Right renal cortex interstitium (tissue), 3 donors: ENCODE data around the gene RAVER1. TPM values are rescaled to one million over a fixed set of nuclear protein-coding genes. Genes with fewer than 3 reads are reported as not detected.

ENCODE experiments used
- DNase-seq, 3 donors: peaks; one replicate each; pipeline ENCODE4 v3.0.0-alpha.2; 2013; ENCODE audit warnings: low read depth in 3 of 3, low spot score in 2 of 3
- polyA plus RNA-seq, 3 donors: library from polyadenylated mRNA; unstranded; fragments of 120-200 nt; gene quantifications; one replicate each; pipeline ENCODE4 v1.2.1, GENCODE V29; 2013; ENCODE audit not compliant: insufficient read length in 3 of 3

The RAVER1 gene
- polyA plus RNA-seq, 3 donors = 17.9 to 22.8 (median 22.6) TPM

DNA sequence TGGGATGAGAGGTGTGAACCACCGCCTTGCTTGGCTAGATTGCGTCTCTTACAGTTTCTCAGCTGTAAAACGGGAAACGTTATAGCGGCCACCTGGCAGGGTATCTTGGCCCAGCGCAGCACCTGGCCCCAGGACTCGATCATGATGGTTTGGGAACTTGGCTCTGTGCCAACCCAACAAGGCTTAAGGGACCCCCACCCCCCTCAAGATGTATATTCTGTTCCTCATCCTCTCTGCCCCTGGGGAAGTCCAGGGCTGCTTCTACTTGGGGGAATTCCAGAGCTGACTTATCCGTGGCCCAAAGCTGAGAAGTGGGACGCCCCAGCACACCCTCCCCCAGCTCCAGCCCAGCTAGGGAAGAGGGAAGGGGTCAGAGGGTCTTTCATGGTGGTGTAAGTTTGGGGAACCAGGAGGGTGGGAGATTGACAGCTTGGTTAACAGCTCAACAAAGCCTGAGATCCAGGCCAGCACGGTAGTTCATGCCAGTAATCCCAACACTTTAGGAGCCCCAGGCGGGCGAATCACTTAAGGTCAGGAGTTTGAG lies 61.7 kb downstream of the RAVER1 start:
- no peak for DNase-seq

DNA sequence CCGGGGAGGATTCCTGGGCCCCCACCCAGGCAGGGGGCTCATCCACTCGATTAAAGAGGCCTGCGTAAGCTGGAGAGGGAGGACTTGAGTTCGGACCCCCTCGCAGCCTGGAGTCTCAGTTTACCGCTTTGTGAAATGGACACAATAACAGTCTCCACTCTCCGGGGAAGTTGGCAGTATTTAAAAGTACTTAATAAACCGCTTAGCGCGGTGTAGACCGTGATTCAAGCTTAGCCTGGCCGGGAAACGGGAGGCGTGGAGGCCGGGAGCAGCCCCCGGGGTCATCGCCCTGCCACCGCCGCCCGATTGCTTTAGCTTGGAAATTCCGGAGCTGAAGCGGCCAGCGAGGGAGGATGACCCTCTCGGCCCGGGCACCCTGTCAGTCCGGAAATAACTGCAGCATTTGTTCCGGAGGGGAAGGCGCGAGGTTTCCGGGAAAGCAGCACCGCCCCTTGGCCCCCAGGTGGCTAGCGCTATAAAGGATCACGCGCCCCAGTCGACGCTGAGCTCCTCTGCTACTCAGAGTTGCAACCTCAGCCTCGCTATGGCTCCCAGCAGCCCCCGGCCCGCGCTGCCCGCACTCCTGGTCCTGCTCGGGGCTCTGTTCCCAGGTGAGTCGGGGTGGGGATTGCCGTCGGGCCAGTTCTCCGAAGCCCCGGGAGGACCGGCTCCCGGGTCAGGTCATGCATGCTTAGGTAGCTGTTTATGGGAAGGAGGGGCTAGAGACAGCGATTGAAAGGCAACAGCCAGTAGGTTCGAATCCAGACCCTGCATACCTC lies 62.5 kb downstream of the RAVER1 start, which contains the start of gene ICAM1:
Gene ICAM1, plus strand, starts transcription at position 505 of the 779 bp plus-strand sequence. Its CDS starts 40 bp downstream, at position 545.
- no peak for DNase-seq

DNA sequence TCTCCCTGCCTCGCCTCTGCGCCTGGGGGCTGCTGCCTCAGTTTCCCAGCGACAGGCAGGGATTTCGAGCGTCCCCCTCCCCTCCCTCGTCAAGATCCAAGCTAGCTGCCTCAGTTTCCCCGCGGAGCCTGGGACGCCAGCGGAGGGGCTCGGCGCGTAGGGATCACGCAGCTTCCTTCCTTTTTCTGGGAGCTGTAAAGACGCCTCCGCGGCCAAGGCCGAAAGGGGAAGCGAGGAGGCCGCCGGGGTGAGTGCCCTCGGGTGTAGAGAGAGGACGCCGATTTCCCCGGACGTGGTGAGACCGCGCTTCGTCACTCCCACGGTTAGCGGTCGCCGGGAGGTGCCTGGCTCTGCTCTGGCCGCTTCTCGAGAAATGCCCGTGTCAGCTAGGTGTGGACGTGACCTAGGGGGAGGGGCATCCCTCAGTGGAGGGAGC lies 63.1 kb downstream of the RAVER1 start:
- no peak for DNase-seq

DNA sequence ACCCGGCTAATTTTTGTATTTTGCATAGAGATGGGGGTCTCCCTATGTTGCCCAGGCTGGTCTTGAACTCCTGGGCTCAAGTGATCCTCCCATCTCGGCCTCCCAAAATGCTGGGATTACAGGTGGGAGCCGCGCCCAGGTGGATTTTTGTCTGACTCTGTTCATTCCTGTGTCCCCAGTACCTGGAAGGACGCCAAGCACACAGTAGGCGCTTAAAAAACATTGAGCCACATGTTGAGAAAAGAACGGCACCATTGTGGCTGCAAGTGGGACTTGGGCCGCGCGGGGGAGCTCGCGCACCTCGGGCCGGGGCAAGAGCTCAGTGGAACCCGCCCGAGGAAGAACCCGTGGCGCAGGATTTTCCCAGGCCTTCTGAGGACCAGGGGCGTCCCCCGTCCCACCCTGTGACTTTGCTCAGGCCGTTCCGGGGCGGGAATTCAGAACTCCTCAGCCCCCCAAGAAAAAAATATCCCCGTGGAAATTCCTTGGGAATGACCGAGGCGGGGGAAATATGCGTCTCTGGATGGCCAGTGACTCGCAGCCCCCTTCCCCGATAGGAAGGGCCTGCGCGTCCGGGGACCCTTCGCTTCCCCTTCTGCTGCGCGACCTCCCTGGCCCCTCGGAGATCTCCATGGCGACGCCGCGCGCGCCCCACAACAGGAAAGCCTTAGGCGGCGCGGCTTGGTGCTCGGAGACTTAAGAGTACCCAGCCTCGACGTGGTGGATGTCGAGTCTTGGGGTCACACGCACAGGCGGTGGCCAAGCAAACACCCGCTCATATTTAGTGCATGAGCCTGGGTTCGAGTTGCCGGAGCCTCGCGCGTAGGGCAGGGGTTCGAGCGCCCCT lies 63.8 kb downstream of the RAVER1 start:
- DNase-seq = no peak

DNA sequence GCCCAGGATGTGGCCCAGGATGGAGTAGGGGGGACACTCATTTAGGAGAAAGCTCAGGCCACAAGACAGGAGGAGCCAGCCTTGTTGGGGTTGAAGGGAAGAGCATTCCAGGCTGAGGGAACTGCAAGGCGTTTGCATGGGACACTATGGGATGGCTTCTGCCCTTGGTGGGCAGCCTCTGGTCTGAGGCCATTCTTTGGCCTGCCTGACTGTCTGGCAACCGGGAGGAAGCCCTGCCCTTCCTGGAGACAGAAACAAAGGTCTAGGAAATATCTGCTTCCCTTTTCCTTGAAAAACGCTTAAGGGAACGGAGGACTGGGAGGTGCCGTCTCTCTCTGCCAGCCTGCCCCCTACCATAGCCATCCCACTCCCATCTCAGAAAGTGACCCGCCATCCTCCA lies 65.3 kb downstream of the RAVER1 start:
- DNase-seq = no peak

DNA sequence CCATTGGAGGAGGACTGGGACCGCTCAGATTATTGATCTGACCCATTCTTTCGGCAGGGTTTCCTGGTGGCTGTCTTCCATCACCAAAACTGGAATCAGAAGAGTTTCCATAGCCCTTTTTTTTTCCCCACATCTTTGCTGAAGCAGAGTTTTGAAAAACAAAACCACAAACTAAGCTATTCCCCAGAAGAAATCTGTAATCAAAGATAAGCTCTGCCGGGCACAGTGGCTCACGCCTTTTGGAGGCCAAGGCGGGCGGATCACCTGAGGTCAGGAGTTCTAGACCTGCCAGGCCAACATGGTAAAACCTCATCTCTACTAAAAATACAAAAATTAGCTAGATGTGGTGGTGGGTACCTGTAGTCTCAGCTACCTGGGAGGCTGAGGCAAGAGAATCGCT lies 66.6 kb downstream of the RAVER1 start:
- DNase-seq = no peak

Other genes starting within 250 kb of the RAVER1 start
- gene SHFL, start 247.2 kb downstream of the RAVER1 start, polyA plus RNA-seq = 10 to 100 TPM; 19.9 to 21.5 (median 20.8) TPM
- gene ANGPTL6, start 230.9 kb downstream of the RAVER1 start, polyA plus RNA-seq = 1 to 10 TPM; 1.6 to 2.3 (median 2.0) TPM
- gene PPAN, start 227.2 kb downstream of the RAVER1 start, polyA plus RNA-seq = 10 to 100 TPM; 25.6 to 31.1 (median 25.8) TPM
- 10 to 100 TPM in 2 of 3 donors, 1 to 10 TPM in 1; 8.9 to 11.6 (median 10.5) TPM for gene P2RY11, start 221.8 kb downstream of the RAVER1 start, polyA plus RNA-seq
- gene EIF3G, start 213.6 kb downstream of the RAVER1 start, polyA plus RNA-seq = 100 to 1,000 TPM; 186 to 204 (median 191) TPM
- gene DNMT1, start 138.6 kb downstream of the RAVER1 start, polyA plus RNA-seq = 100 to 1,000 TPM in 2 of 3 donors, 10 to 100 TPM in 1; 99.0 to 106 (median 102) TPM
- 10 to 100 TPM in 2 of 3 donors, 1 to 10 TPM in 1; 9.6 to 10.8 (median 10.2) TPM for gene S1PR2, start 102.2 kb downstream of the RAVER1 start, polyA plus RNA-seq
- 10 to 100 TPM; 30.8 to 34.6 (median 30.8) TPM for gene MRPL4, start 81.3 kb downstream of the RAVER1 start, polyA plus RNA-seq
- gene ICAM1, start 62.4 kb downstream of the RAVER1 start, polyA plus RNA-seq = 1 to 10 TPM; 5.8 to 6.5 (median 6.3) TPM
- under 1 TPM in 2 of 3 donors, not detected in 1; 0.21 to 0.55 TPM for gene ICAM4, start 46.6 kb downstream of the RAVER1 start, polyA plus RNA-seq
- under 1 TPM; 0.08 to 0.18 (median 0.10) TPM for gene ICAM5, start 43.6 kb downstream of the RAVER1 start, polyA plus RNA-seq
- 1 to 10 TPM; 2.9 to 3.9 (median 3.4) TPM for gene ZGLP1, start 23.7 kb downstream of the RAVER1 start, polyA plus RNA-seq
- 10 to 100 TPM; 15.4 to 19.3 (median 18.0) TPM for gene FDX2, start 17.5 kb downstream of the RAVER1 start, polyA plus RNA-seq
- gene ICAM3, start 6.1 kb upstream of the RAVER1 start, polyA plus RNA-seq = 10 to 100 TPM in 1 of 3 donors, 1 to 10 TPM in 2; 7.4 to 10.7 (median 8.4) TPM
- 100 to 1,000 TPM in 1 of 3 donors, 10 to 100 TPM in 2; 96.7 to 100 (median 97.5) TPM for gene TYK2, start 47.0 kb upstream of the RAVER1 start, polyA plus RNA-seq
- gene CDC37, start 70.0 kb upstream of the RAVER1 start, polyA plus RNA-seq = 100 to 1,000 TPM; 141 to 150 (median 144) TPM
- 1 to 10 TPM; 1.7 to 2.8 (median 2.1) TPM for gene PDE4A, start 87.0 kb upstream of the RAVER1 start, polyA plus RNA-seq
- 10 to 100 TPM; 84.6 to 89.6 (median 89.1) TPM for gene KEAP1, start 169.8 kb upstream of the RAVER1 start, polyA plus RNA-seq
- gene S1PR5, start 183.9 kb upstream of the RAVER1 start, polyA plus RNA-seq = 1 to 10 TPM; 1.3 to 1.7 (median 1.5) TPM
- 10 to 100 TPM; 27.3 to 33.3 (median 29.8) TPM for gene ATG4D, start 210.4 kb upstream of the RAVER1 start, polyA plus RNA-seq
- gene KRI1, start 232.5 kb upstream of the RAVER1 start, polyA plus RNA-seq = 10 to 100 TPM; 28.7 to 38.8 (median 37.1) TPM
- gene CDKN2D, start 235.4 kb upstream of the RAVER1 start, polyA plus RNA-seq = 10 to 100 TPM; 10.8 to 11.9 (median 10.9) TPM